K562 (cell line): ENCODE data around the gene XAB2. TPM values are rescaled to one million over a fixed set of nuclear protein-coding genes. Genes with fewer than 3 reads are reported as not detected.
A peak's percentile ranks its signal among the peaks of the same experiment; 100 is the strongest.

ENCODE experiments used
- CEBPG ChIP-seq, 3 experiments: fragments of 200-800 bp in 1 of 3; sonication (Bioruptor generic) in 1 of 3; sonication (generic) in 1 of 3; formaldehyde crosslinking in 1 of 3; IDR thresholded peaks in 2 of 3; conservative IDR thresholded peaks in 1 of 3; 2 replicates each; pipeline versions ENCODE4 v1.6.1 to v1.8.0; 2016 to 2022; ENCODE audit warnings: missing compliant biosample characterization in 2 of 3, missing genetic modification characterization in 2 of 3, mild to moderate bottlenecking in 1 of 3, missing genetic modification reagents in 1 of 3
- DACH1 ChIP-seq: fragments of 450-650 bp; IDR thresholded peaks from 2 replicates; pipeline ENCODE4 v1.6.1; 2018; ENCODE audit not compliant: partially characterized antibody
- ELF2 ChIP-seq: fragments of 250-450 bp; sonication (Bioruptor Pico); IDR thresholded peaks from 2 replicates; pipeline ENCODE4 v1.5.0; 2021; ENCODE audit warnings: mild to moderate bottlenecking
- GTF2F1 ChIP-seq: IDR thresholded peaks from 2 replicates; pipeline ENCODE4 v1.6.1; 2011; ENCODE audit warnings: low read depth, low read length, improper control_type of control experiment
- HDGF ChIP-seq: fragments of 450-650 bp; IDR thresholded peaks from 2 replicates; pipeline ENCODE4 v1.6.1; 2016
- MXD1 ChIP-seq: fragments of 250-450 bp; sonication (Bioruptor Pico); IDR thresholded peaks from 2 replicates; pipeline ENCODE4 v1.8.0; 2021; ENCODE audit warnings: borderline replicate concordance, mild to moderate bottlenecking, moderate library complexity; ENCODE audit not compliant: poor library complexity, severe bottlenecking
- POLR2A ChIP-seq: fragments of 450-650 bp; conservative IDR thresholded peaks from 2 replicates; pipeline ENCODE4 v1.6.1; 2016
- RUNX1 ChIP-seq: sonication (generic); IDR thresholded peaks from 2 replicates; pipeline ENCODE4 v1.6.1; 2016; ENCODE audit warnings: antibody characterized with exemption, low read depth
- SIRT6 ChIP-seq: IDR thresholded peaks from one replicate; pipeline ENCODE4 v1.6.1; 2012; ENCODE audit warnings: low read depth, mild to moderate bottlenecking, control low read depth, inconsistent platforms, low read length, moderate library complexity
- SRSF9 ChIP-seq: fragments of 200-400 bp; formaldehyde crosslinking; IDR thresholded peaks from 2 replicates; pipeline ENCODE4 v1.6.1; 2017; ENCODE audit warnings: low read depth, low read length, borderline replicate concordance
- TBP ChIP-seq: optimal IDR thresholded peaks from 2 replicates; pipeline ENCODE3; 2011; ENCODE audit warnings: low read depth, low read length, improper control_type of control experiment
- ZBTB34 ChIP-seq: fragments of 250-450 bp; sonication (Bioruptor Pico); IDR thresholded peaks from 2 replicates; pipeline ENCODE4 v1.8.0; 2021; ENCODE audit warnings: mild to moderate bottlenecking, moderate library complexity
- ZNF398 ChIP-seq: fragments of 250-450 bp; sonication (Bioruptor Pico); IDR thresholded peaks from 2 replicates; pipeline ENCODE4 v1.8.0; 2021; ENCODE audit warnings: moderate library complexity, mild to moderate bottlenecking, inconsistent platforms
- polyA plus RNA-seq, 8 experiments: library from polyadenylated mRNA; depleted of rRNA in 4 of 8; stranded (reverse) in 5 of 8; unstranded in 3 of 8; fragments of >200 nt; fragmentation: Nextera tagmentation in 2 of 8; fragmentation: Illumina TruSeq in 1 of 8; extraction: Ambion mirVana in 2 of 8; extraction: Trizol in 1 of 8; gene quantifications; 2 replicates each; pipeline versions ENCODE4 v1.2.1 to v1.2.3, GENCODE V29; 2011 to 2014; ENCODE audit warnings: inconsistent platforms in 1 of 8, missing spikeins in 1 of 8
- total RNA-seq, 7 experiments: library from RNA; depleted of rRNA in 6 of 7; stranded (reverse); fragments of >200 nt in 6 of 7; fragmentation: Illumina TruSeq in 2 of 7; extraction: Trizol in 2 of 7; gene quantifications; 2 replicates each; pipeline versions ENCODE4 v1.2.1 to v1.2.3, GENCODE V29; 2011 to 2021; ENCODE audit warnings: low replicate concordance in 1 of 7

The XAB2 gene
- total and polyA plus RNA-seq, 9 of the 15 experiments (the other 6 are each of a cell fraction or from before 2014, with no cell fraction given) = 0.21 to 58.3 (median 20.0) TPM

DNA sequence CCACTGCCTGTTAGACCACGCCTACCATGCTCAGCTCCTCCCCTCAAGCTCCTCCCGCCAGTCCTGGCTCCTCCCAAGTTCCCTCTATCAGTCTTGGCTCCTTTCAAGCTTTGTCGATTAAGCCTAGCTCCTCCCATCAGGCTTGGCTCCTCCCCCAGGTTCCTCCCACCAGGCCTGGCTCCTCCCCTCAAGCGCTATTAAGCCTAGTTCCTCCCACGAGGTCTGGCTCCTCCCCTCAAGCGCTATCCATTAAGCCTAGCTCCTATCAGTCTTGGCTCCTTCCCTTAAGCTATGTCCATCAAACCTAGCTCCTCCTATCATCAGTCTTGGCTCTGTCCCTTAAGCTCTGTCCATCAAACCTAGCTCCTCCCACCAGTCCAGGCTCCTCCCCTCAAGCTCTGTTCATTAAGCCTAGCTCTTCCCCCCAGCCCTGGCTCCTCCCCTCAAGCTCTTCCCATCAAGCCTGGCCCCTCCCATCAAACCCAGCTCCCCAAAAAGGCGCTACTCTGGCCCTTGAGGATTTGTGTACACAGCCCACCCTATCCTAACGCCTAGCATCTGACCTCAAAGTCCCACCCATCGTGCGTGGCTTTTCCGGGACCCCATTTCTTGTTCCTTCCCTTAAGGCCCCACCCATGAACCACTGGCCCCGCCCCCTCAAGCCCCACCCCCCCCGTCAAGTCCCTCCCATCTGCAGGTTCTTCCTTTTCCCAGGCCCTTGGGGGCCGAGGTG lies 23.7 kb downstream of the XAB2 start (continued):
- no peak for TF ChIP-seq ZBTB34 (CRISPR knock-in tag)
- no peak for TF ChIP-seq DACH1
- no peak for TF ChIP-seq RUNX1
- TF ChIP-seq TBP = peak; percentile 13
- no peak for TF ChIP-seq SRSF9
- no peak for TF ChIP-seq MXD1 (CRISPR knock-in tag)
- TF ChIP-seq GTF2F1 = 0 out of 2 replicates have a peak, but pooled peaks have one; percentile 42
- TF ChIP-seq HDGF = peak; percentile 99
- TF ChIP-seq ELF2 (CRISPR knock-in tag) = no peak
- no peak for TF ChIP-seq SIRT6
- no peak for TF ChIP-seq CEBPG (CRISPR knock-in tag; IDR thresholded peaks at IDR 0.05)
- no peak for TF ChIP-seq CEBPG (tag; conservative IDR thresholded peaks at IDR 0.05 in 1 of 2, IDR thresholded peaks at IDR 0.05 in 1 of 2)
- TF ChIP-seq ZNF398 (CRISPR knock-in tag) = no peak
- no peak for TF ChIP-seq POLR2A
